GM12878 (cell line): ENCODE measurements around the gene CORO1C. TPM values are rescaled to one million over a fixed set of nuclear protein-coding genes. Genes with fewer than 3 reads are reported as not detected.
A peak's percentile ranks its signal among the peaks of the same experiment; 100 is the strongest.
"Not testable (repeated sequence)": the region's sequence is repeated elsewhere in the genome, so short reads cannot be mapped to it uniquely, and the experiment has no call there.

ENCODE experiments used
- ATAC-seq: fragments of 200-7000 bp; cut with Tn5 transposase; 3 replicates; pipeline ENCODE4 v1.9.1; 2020; ENCODE audit warnings: mild to moderate bottlenecking, moderate library complexity
- BruUV-seq: library from RNA; stranded (reverse); fragments of 400-500 nt; replicated peaks from 2 replicates; lab custom pipeline; 2021; lab: Mats Ljungman, UMichigan
- CTCF ChIA-PET: fragments of 300-600 bp; sonication (Branson Sonifier 250); formaldehyde crosslinking; extraction: SDS; loops from one replicate; lab custom pipeline; 2021; ENCODE audit warnings: inconsistent platforms; lab: Yijun Ruan, JAX
- POLR2A ChIA-PET: fragments of 350-600 bp; formaldehyde crosslinking; extraction: SDS; loops from one replicate; lab custom pipeline; 2021; ENCODE audit warnings: inconsistent platforms; lab: Charles Lee
- RAD21 ChIA-PET: fragments of 300-600 bp; sonication (Branson Sonifier 250); formaldehyde crosslinking; loops from one replicate; lab custom pipeline; 2023; ENCODE audit warnings: antibody characterized with exemption; ENCODE audit not compliant: unreplicated experiment; lab: Charles Lee
- SMC1A ChIA-PET: fragments of 300-600 bp; sonication (Branson Sonifier 250); formaldehyde crosslinking; loops from one replicate; lab custom pipeline; 2023; ENCODE audit not compliant: unreplicated experiment, uncharacterized antibody; lab: Charles Lee
- DNase-seq: peaks from one replicate; pipeline ENCODE4 v3.0.0-alpha.2; 2011; ENCODE audit warnings: low read depth, low spot score
- FAIRE-seq: peaks from 3 replicates; lab custom pipeline; 2011; peaks lifted over from hg19 to GRCh38; lab: Jason Lieb, UNC
- H2AFZ ChIP-seq: 2 replicates; pipeline ENCODE4 v1.6.0; 2011; ENCODE audit warnings: low read depth, low read length, control low read depth; ENCODE audit not compliant: control insufficient read depth
- H3K27ac ChIP-seq: 2 replicates; pipeline ENCODE4 v1.5.1; 2011; ENCODE audit warnings: control low read depth; ENCODE audit not compliant: control insufficient read depth, insufficient read depth
- H3K27me3 ChIP-seq, 2 experiments: replicated peaks in 1 of 2; 2 replicates each; pipeline versions ENCODE4 v1.6.0 to v1.6.1; 2011; ENCODE audit warnings: low read length in 1 of 2; ENCODE audit not compliant: control insufficient read depth in 2 of 2, insufficient read depth in 2 of 2
- H3K36me3 ChIP-seq, 2 experiments: 2 replicates each; pipeline ENCODE4 v1.5.1; 2011; ENCODE audit warnings: low read length in 1 of 2; ENCODE audit not compliant: control insufficient read depth in 2 of 2, insufficient read depth in 2 of 2
- H3K4me1 ChIP-seq: 2 replicates; pipeline ENCODE4 v1.6.1; 2011; ENCODE audit warnings: mild to moderate bottlenecking, low read length, moderate library complexity, mixed read lengths; ENCODE audit not compliant: control insufficient read depth, insufficient read depth
- H3K4me2 ChIP-seq: 2 replicates; pipeline ENCODE4 v1.6.0; 2011; ENCODE audit warnings: control low read depth; ENCODE audit not compliant: control insufficient read depth, insufficient read depth
- H3K4me3 ChIP-seq: fragments of 200-600 bp; sonication (generic); 2 replicates; pipeline ENCODE4 v1.5.1; 2016
- H3K79me2 ChIP-seq: 2 replicates; pipeline ENCODE4 v1.6.0; 2011; ENCODE audit warnings: low read length; ENCODE audit not compliant: control insufficient read depth, insufficient read depth
- H3K9ac ChIP-seq: 2 replicates; pipeline ENCODE4 v1.8.0; 2011; ENCODE audit warnings: low read length, control low read depth, mixed read lengths; ENCODE audit not compliant: control insufficient read depth, insufficient read depth
- H3K9me3 ChIP-seq: replicated peaks from 3 replicates; pipeline ENCODE4 v1.5.1; 2011; ENCODE audit warnings: mild to moderate bottlenecking, low read length; ENCODE audit not compliant: control insufficient read depth, insufficient read depth
- H4K20me1 ChIP-seq: 2 replicates; pipeline ENCODE4 v1.6.0; 2011; ENCODE audit not compliant: control insufficient read depth, insufficient read depth
- BMI1 ChIP-seq: fragments of 450-650 bp; IDR thresholded peaks from 2 replicates; pipeline ENCODE4 v1.6.1; 2016; ENCODE audit warnings: mild to moderate bottlenecking, moderate library complexity, borderline replicate concordance
- KLF5 ChIP-seq: fragments of 450-650 bp; IDR thresholded peaks from 2 replicates; pipeline ENCODE4 v1.6.1; 2014; ENCODE audit warnings: mild to moderate bottlenecking; ENCODE audit not compliant: partially characterized antibody
- MTA2 ChIP-seq: fragments of 450-650 bp; IDR thresholded peaks from 2 replicates; pipeline ENCODE4 v1.6.1; 2016; ENCODE audit warnings: low read depth, mild to moderate bottlenecking, moderate library complexity
- SIX5 ChIP-seq: IDR thresholded peaks from 2 replicates; pipeline ENCODE4 v1.6.1; 2011; ENCODE audit warnings: mild to moderate bottlenecking, low read depth, low read length, moderate library complexity; ENCODE audit not compliant: severe bottlenecking
- SPI1 ChIP-seq: IDR thresholded peaks from 2 replicates; pipeline ENCODE4 v1.6.1; 2011; ENCODE audit warnings: low read depth, mild to moderate bottlenecking, low read length, moderate library complexity, borderline replicate concordance; ENCODE audit not compliant: insufficient read depth
- WGBS: methylation state at CpG from one replicate; pipeline ENCODE4 v1.1.6; 2016; ENCODE audit warnings: low lambda C conversion rate; ENCODE audit not compliant: insufficient replicate concordance, insufficient coverage; ENCODE audit errors: missing lambda C conversion rate; 5-methylcytosine and 5-hydroxymethylcytosine counted together
- in situ Hi-C: fragments of 300-500 bp; cut with MboI; formaldehyde crosslinking; loops from 9 replicates; pipeline ENCODE4 v1.14.3; 2018; ENCODE audit warnings: mixed read lengths
- intact Hi-C: fragments of 100-400 bp; cut with micrococcal nuclease; formaldehyde crosslinking; loops from one replicate; pipeline ENCODE4 v1.14.2; 2022; ENCODE audit not compliant: unreplicated experiment
- polyA plus RNA-seq, 11 experiments: library from polyadenylated mRNA; depleted of rRNA in 4 of 11; unstranded in 6 of 11; stranded (reverse) in 5 of 11; fragments of >200 nt; fragmentation: Nextera tagmentation in 4 of 11; fragmentation: Illumina TruSeq in 1 of 11; extraction: Ambion mirVana in 4 of 11; extraction: Trizol in 1 of 11; gene quantifications; 1 replicate in 1 of 11; 2 replicates in 10 of 11; pipeline versions ENCODE4 v1.2.1 to v1.2.3, GENCODE V29; 2011 to 2016; ENCODE audit warnings: inconsistent platforms in 2 of 11, missing spikeins in 2 of 11, low read depth in 1 of 11
- total RNA-seq, 4 experiments: library from RNA; depleted of rRNA in 3 of 4; stranded (reverse); fragments of >200 nt in 3 of 4; fragmentation: Illumina TruSeq in 1 of 4; extraction: Trizol in 1 of 4; gene quantifications; 2 replicates each; pipeline versions ENCODE4 v1.2.1 to v1.2.3, GENCODE V29; 2013 to 2021

The CORO1C gene
- total and polyA plus RNA-seq, 10 of the 15 experiments (the other 5 are each of a cell fraction or from before 2014, with no cell fraction given), result 52.7 to 254 (median 171) TPM

DNA sequence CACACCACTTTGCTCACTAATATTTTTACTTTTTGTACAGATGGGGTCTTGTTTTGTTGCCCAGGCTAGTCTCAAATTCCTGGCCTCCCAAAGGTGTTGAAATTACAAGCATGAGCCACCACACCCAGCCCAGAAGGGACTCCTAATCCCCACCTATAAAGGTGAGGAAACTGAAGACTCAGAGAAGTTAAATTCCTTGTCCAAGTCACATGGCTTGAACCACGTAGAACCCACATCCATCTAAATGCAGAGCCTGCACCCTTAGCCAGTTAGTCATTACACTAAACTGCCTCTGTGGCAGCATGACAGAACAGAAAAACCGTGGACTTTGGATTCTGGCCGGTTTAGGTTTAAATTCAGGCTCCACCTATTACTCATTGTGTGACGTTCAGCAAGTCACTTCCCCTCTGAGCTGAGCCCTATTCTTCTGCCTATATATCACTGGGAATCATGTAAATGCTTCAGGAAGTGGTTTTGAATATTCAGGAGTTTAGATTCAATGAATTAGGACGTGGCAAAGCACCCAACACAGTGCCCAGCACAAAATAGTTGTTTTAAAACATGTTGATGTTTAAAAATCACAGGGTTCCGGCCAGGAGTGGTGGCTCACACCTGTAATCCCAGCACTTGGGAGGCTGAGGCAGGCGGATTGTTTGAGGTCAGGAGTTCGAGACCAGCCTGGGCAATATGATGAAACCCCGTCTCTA lies 3.0 kb upstream of the CORO1C start (continued):
- peak; percentile 58 for TF ChIP-seq MTA2
- TF ChIP-seq BMI1, result no peak
- no peak for TF ChIP-seq KLF5
- no peak for TF ChIP-seq SIX5
- TF ChIP-seq SPI1, result peak; percentile 82

DNA sequence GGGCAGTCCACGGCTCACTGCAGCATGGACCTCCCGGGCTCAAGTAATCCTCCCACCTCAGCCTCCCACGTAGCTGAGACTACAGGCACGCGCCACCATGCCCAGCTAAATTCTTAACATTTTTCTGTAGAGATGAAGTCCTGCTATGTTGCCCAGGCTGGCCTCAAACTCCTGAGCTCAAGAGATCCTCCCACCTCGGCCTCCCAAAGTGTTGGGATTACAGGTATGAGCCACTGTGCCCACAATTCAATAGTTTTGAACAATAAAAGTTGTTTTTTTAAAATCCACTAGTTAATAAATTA lies 1.9 kb upstream of the CORO1C start:
- H3K9me3 ChIP-seq, H3K36me3 ChIP-seq, H2AFZ ChIP-seq, H3K4me2 ChIP-seq, DNase-seq, H4K20me1 ChIP-seq, ATAC-seq, FAIRE-seq, BruUV-seq, H3K27ac ChIP-seq, H3K9ac ChIP-seq, in situ Hi-C loops, H3K4me3 ChIP-seq, H3K27me3 ChIP-seq: not testable (repeated sequence)
- WGBS, result 91% methylated on average over 6 of the region's 6 CpGs
- RAD21 ChIA-PET, result interaction anchor here (1.2 to 3.4 kb wide), 8 partner anchors 65 to 171 kb away, joined by 3 to 20 read pairs (median 5); partner anchors contain the start of genes ISCU and SELPLG
- Histone ChIP-seq H3K79me2 (peaks cover 31% of the 10 kb centered on the region), H3K4me1 (peaks cover 13% of the 10 kb centered on the region)
- SMC1A ChIA-PET, result interaction anchor here (0.9 to 4.9 kb wide), 7 partner anchors 20 to 165 kb away, joined by 3 to 59 read pairs (median 4); no protein-coding TSS in a partner anchor
- intact Hi-C loops, result loop anchor here (5.0 kb wide), 1 partner anchor 119 kb away; no protein-coding TSS in a partner anchor
- CTCF ChIA-PET, result interaction anchor here (0.8 to 2.3 kb wide), 5 partner anchors 8 to 70 kb away, joined by 3 to 13 read pairs (median 7); no protein-coding TSS in a partner anchor
- POLR2A ChIA-PET, result interaction anchor here (0.7 to 2.2 kb wide), 5 partner anchors 20 to 165 kb away, joined by 3 to 8 read pairs (median 4); no protein-coding TSS in a partner anchor
